Measurements from ENCODE around the gene SKAP1.

DNA sequence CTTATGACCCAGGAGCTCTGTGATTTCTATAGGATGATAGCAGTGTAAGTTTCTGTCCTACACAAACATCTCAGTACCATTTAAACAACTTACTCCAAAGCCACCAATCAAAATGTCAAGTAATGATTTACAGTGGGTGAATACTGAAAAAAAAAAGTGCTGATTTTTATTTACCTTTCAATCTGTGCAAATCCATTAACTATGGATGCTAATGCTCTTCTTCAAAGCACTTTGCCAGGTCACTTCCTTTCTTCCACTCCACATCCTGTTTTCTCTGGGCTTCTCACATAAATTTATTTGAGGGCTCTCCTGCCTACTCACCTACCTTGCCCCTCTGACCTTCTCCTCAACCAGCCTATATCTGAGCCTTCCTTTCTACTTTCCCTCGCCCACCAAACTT lies 101.6 kb downstream of the SKAP1 start:
- TF ChIP-seq, protein P1, sequence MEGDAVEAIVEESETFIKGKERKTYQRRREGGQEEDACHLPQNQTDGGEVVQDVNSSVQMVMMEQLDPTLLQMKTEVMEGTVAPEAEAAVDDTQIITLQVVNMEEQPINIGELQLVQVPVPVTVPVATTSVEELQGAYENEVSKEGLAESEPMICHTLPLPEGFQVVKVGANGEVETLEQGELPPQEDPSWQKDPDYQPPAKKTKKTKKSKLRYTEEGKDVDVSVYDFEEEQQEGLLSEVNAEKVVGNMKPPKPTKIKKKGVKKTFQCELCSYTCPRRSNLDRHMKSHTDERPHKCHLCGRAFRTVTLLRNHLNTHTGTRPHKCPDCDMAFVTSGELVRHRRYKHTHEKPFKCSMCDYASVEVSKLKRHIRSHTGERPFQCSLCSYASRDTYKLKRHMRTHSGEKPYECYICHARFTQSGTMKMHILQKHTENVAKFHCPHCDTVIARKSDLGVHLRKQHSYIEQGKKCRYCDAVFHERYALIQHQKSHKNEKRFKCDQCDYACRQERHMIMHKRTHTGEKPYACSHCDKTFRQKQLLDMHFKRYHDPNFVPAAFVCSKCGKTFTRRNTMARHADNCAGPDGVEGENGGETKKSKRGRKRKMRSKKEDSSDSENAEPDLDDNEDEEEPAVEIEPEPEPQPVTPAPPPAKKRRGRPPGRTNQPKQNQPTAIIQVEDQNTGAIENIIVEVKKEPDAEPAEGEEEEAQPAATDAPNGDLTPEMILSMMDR (IDR thresholded peaks at IDR 0.05): no peak
- TF ChIP-seq POLR2A (IDR thresholded peaks at IDR 0.05): no peak

All from stomach (tissue), 4 donors.